GM12892 (cell line): Measurements from ENCODE around the gene MATN1.

Source experiments
- POLR2A ChIP-seq: IDR thresholded peaks from 2 replicates; pipeline ENCODE4 v1.6.1; 2011; ENCODE audit warnings: low read depth, low read length, control low read depth
- POLR2AphosphoS5 ChIP-seq: IDR thresholded peaks from 2 replicates; pipeline ENCODE4 v1.6.1; 2011; ENCODE audit warnings: low read depth, low read length, control low read depth
- TAF1 ChIP-seq: IDR thresholded peaks from 2 replicates; pipeline ENCODE4 v1.6.1; 2011; ENCODE audit warnings: low read depth, mild to moderate bottlenecking, control low read depth, low read length, borderline replicate concordance

DNA sequence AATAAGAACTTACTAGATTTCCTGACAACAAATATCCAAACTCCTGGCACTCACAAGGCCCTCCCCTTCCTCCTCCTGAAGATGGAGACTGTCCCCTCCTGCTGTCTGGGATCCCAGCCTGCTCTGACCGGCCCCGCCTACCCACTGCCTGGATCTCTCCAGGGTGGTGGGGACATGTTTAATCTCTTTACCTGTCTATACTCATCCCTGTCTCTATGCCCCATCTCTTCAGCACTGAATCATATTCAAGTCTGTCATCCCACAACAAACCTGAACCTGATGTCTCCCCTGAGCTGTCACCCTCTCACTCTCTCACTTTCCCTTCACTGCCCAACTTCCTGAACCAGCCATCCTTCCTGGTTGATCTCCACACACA is 22.1 kb downstream of the MATN1 start:
- no peak for TF ChIP-seq POLR2A
- no peak for TF ChIP-seq POLR2AphosphoS5
- no peak for TF ChIP-seq TAF1
